Right renal pelvis (tissue), 4 donors: ENCODE measurements around the gene MAP3K1. TPM values are rescaled to one million over a fixed set of nuclear protein-coding genes. Genes with fewer than 3 reads are reported as not detected.

ENCODE experiments used
- DNase-seq, 4 donors: peaks; one replicate each; pipeline ENCODE4 v3.0.0-alpha.2; 2013; ENCODE audit warnings: low read depth in 4 of 4, low spot score in 3 of 4, missing footprints in 1 of 4
- polyA plus RNA-seq, 4 donors: library from polyadenylated mRNA; unstranded; fragments of 120-200 nt; gene quantifications; one replicate each; pipeline ENCODE4 v1.2.1, GENCODE V29; 2013; ENCODE audit not compliant: insufficient read length in 4 of 4

The MAP3K1 gene
- polyA plus RNA-seq, 4 donors, result 79.3 to 94.1 (median 89.2) TPM

DNA sequence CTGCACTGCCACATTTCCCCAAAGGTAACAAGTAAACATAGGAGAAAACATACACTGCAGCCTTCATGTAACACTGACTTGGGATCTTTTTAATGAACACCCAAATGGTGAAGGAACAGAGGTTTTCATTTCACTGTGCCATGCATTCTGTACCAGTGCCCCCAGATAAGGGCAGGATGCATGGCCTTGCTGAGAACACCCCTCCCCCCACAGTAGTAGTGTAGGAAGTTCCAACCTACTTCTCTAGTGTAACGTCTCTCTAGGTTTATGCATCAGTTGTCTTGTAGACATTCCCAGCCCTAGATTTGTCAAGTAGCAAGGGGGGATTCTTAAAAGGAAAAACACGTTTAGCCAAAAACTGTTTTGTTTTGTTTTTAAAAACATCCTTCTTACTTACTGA is 29.9 kb downstream of the MAP3K1 start:
- no peak for DNase-seq

DNA sequence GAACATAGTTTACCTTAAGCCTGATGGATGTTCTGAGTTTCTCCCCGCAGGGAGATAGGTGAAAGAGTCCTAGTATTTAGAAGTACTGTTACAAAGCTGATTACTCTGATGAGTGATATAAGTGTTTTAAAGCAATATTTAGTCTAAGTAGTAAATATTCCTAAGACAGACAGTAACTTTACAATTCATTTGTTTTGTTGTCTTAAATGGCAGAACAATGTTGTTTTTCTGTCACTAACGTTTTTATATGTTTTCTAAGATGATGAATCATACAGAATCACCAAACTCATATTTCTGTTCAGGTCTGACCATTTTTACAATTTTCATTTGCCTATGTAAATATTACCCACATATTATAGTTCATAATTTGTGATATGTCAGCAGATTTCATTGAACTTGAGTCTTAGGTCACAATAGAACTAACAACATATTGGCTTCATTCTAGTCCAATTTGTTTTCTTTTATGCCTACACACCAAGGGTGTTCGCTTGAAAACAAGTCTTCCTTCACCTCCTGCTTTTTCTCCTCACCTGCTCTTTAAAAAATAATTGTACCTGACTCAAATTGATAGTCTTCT is 30.6 kb downstream of the MAP3K1 start:
- no peak for DNase-seq

DNA sequence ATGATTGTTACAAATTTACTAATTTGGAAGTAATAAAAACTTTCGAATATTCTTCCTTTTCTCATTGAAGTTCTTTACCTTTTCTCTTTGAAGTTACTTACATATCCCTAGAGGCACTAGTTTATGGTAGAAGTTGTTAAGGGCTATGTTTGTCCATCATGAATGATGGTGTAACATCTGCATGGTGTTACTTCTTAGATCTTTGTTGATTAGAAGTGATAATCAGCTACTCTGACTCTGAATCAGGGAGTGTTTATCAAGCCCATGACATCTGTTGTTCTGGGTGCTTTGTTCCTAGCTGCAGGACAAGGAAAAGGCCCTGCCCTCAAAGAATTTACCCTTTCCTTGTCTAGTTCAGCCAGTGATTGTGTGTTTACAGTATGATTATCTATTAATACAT is 32.9 kb downstream of the MAP3K1 start:
- no peak for DNase-seq

DNA sequence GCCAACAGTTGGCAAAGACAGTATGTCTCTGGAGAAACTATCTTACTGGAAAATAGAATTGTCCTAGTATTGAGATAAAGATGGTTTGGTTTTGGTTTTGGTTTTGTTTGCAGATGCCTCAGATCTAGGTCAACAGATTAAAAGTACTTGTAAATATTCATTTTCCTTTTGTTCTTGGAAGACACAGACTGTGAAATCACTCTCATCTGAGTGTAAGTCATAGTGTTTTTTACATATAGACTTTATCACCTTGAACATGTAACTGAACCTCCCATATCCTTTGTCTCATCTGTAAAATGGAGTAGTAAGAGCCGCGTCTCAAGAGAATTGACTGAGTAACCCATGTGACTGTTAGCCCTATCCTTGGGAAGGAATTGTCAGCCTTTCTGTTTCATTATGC is 34.3 kb downstream of the MAP3K1 start:
- DNase-seq, result no peak

DNA sequence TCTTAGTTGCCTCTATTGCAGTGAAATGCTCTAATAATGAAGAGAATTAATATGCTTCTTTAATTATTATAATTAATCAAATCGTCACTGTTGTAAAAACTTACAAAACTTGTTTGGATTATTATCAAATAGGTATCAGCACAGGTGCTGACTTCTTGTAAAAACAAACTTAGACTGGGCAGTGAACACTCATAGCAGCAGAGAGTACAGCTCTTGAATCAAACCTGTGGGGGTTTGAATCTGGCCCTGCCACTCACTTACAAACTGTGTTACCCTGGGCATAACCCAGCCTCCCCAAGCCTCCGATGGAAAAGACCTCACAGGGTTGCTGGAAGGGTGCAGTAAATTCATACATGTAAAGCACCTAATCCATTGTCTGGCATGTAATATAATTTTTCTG is 35.1 kb downstream of the MAP3K1 start:
- no peak for DNase-seq

DNA sequence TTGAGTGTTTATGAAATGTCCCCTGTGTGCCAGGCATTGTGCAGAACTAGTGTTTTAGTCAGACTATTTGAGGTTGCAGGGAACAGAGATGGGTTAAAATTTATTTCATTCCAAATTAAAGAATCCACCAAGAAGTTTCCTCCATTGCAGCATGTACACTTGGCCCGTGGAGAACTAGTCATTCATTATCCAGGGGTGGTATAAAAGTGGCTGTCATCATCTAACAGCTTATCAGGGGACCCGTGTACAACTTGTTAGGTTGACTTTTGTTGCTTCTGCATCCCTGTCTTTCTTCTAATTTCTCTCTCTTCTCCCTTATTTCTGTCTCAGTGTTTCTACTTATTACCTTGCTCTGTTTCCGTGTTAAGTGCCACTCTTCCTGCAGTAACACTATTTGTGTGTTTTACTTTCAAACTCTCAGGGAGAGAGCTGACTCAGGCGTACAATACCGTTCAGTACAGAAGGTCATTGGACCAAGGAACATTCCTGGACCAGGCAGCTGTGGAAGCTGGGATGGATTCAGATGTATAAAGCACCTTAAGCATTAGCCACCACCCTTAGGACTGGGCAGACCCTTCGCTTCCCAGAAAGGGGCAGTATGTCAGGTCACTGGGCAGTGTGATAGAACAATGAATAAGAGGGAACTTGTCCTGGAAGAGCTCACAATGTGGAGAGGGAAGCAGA is 36.1 kb downstream of the MAP3K1 start:
- DNase-seq, result no peak

DNA sequence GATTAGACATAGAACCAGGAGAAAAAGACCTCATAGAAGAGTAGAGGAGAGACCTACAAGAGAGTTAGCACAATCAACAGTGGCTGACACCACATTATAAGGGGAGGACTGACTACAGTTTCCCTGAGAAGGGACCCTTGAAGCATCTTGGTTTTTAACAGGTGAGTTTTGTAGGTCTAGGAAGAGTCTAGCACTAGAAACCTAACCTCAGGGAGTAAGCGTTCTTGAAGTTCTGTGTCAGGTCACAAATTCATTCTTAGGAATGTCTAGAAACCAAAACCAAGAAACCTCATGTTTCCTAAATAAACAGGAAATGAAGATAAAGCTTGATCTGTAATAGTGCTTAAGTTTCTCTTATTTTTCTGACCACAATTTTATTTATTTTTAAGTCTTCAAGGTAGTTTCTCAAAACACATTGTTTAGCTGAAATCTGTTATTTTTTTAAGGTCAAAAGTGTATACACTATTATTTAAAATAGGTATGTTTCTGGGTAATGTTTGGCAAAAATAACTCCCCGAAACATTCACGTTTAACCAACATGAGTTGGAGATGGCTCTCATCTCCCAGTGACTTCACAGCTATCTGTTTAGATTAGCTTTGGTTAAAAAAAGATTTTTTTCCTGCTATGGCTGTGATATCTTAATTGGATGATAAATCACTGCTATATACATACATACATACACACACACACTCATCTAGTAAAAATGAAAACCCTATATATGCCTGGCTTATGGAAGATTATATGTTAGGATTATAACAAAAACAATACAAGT is 37.1 kb downstream of the MAP3K1 start:
- no peak for DNase-seq

DNA sequence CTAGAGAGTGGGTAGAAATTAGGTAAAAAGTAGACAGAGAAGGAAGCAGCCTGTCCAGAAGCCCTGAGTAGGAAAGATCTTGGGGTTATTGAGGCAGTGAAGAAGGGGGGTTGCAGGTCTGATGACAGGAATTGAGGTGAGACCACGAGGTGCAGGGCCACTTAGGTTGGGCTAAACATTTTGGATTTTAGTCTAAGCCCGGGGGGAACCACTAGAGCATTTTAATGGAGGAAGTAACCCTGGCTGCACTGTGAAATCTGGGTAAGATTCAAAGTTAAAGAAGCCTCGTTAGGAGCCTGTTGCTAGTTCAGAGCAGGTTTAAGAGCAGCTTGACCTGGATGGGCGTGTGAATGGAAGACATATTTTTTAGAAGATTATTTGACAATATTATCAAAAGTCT is 38.3 kb downstream of the MAP3K1 start:
- no peak for DNase-seq

DNA sequence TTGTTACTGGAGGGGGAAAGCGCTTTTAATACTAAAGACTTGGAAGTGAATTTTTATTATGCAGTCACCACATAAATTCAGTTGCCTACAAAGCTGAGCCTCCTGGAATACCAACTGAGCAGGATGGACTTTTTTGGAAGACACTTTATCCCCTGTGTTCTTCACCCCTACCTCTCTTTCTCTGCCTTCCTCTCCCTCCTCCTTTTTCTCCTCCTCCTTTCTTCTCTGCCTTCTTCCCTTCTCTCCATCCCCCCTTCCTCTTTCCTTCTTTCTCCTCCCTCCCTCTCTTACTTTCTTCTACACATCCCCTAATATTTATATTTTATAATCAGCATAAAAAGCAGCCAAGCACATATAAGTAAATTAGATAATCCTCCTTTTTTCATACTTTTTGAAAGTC is 39.6 kb downstream of the MAP3K1 start:
- DNase-seq, result no peak

DNA sequence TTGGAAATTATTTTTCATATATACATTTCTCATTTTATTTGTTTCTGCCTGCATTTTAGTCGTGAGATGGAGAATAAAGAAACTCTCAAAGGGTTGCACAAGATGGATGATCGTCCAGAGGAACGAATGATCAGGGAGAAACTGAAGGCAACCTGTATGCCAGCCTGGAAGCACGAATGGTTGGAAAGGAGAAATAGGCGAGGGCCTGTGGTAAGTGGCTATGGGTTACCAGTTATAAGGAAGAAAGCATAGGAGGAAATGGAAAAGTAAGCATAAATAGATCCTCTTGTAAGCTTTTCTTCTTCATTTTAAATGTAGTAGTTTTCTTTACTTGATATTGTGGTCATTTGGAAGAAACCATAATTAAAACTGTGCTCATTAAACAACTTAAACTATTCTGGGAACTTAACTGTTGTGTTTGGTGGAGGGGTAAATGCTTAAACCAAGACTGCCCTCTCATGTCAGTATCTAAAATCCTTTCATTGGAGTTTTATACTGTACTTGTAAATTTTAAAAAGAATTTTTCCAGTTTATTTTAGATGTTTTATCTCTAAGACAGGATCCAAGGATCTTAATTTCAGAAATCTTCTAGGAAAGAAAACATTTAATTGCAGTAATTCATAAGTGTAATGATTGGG is 41.3 kb downstream of the MAP3K1 start:
- no peak for DNase-seq

DNA sequence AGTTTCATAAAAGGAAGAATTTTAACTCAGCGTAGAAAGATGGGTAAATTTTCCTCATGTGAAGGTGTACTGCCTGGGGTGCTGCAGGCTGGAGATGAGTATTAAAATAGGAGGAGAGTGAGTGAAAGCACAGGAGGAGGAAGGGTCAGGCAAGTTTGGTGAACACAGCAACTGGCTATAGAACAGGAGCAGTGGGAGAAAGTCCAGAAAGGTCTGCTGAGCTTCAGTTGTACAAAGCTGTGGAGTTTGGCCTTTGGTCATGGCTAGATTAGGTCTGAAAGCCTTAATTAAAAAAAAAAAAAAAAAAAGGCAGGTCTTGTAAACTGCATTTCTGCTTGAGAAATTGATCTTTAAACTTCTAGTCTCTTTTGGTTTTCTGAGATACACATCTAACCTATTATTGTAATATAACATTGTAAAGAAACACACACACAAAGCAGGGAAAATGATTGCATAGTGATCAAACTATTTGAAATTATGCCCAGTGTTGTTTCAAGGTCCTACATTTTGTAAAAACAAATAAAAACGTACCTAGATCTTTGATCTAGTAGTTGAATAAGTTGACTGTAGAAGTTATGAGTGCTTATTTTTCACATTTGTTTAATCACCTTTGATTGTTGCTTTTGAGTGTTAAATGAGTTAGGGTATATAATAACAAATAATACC is 43.6 kb downstream of the MAP3K1 start:
- DNase-seq, result no peak

DNA sequence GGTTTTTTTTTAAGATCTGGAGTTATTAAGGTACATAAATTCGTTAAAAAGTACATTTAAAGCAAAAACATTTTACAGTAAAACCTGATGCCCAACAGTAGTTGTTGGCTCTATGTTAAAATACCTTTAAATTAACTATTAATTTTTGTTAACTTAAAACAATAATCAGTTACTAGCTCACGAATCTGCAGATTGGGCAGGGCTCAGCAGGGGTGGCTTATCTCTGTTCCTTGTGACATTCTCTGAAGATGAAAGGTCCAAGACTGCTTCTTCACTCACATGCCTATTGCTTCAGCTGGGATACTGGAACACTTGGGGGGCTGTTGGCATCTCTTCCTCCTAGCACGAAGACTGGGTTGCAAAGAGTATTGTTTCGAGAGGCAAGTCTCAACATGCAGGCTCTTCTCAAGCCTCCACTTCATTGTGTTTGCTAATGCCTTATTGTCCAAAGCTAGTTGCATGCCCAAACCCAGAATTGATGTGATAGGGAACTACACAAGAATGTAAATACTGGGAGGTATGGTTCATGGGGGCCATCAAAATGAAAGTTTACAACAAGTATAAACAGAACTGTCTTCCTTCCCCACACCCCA is 46.6 kb downstream of the MAP3K1 start:
- no peak for DNase-seq

DNA sequence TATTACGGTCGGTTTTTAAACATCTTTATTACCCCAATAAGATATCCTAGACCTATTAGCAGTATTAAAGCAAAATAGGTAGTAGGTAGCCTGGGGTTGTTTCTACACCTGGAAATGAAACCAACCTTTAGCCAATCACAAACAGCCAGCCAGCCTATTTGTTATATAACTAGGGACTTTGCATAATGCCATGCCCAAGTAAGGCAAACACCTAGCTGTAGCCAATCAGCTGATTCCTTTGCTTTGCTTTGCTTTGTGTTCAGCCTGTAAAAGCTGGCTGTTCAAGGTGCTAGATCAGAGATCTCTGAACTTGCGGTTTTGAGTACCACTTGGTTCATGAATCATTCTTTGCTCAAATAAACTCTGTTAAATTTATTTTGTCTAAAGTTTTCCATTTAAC is 47.6 kb downstream of the MAP3K1 start:
- DNase-seq, result no peak

DNA sequence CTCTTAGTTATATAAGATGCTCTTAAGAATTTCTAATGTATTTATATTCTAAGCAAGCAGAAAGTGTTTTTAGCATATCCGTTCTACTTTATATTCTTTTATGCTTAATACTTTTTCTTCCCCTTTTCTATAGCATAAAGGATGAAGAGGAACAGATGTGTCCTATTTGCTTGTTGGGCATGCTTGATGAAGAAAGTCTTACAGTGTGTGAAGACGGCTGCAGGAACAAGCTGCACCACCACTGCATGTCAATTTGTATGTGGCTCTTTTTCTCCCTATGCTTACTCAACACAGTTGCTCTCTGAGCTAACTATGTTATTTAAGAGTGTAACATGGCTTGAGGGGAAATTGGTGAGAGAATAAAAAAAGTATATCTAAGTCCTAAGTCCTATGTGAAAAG is 56.4 kb downstream of the MAP3K1 start:
- no peak for DNase-seq

DNA sequence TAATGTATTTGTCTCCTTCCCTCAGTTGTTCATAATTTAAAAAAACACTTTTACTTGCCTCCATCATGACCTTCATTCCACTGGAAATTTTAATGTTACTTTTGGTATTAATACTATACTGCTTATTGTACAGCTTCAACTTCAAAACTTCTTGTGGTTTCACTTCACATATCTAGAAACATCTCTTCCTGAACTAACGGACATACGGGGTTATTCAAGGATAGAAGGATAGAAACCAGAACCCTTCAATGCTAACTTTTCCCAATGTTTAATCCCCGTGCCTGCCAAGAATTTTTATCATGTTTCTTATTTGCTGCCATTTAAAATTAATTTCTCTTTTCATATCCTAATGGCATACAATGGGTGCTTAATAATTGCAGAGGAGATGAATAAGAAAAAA is 57.7 kb downstream of the MAP3K1 start:
- no peak for DNase-seq

DNA sequence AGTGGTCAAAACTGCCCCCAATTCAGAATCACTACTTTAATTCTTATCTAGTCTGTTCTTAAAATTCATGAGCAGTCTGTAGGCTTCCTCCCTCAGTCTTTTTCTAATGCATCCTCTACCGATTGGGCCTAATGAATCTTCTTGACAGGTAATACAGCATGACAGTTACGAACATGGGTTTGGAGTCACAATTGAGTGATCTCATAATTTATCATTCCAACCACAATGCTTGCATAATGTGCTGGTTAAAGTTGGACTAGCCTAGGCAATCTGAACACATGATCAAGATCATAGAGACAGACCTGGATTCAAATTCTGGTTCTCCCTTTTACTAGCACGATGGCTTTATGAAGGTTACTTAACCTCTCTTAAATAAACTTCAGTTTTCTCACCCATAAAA is 61.0 kb downstream of the MAP3K1 start:
- DNase-seq, result no peak

DNA sequence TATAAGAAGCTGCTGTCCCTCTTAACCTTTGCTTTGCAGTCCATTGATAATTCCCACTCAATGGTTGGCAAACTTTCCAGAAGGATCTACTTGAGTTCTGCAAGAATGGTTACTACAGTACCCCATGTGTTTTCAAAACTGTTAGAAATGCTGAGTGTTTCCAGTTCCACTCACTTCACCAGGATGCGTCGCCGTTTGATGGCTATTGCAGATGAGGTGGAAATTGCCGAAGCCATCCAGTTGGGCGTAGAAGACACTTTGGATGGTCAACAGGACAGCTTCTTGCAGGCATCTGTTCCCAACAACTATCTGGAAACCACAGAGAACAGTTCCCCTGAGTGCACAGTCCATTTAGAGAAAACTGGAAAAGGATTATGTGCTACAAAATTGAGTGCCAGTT is 66.2 kb downstream of the MAP3K1 start:
- no peak for DNase-seq

DNA sequence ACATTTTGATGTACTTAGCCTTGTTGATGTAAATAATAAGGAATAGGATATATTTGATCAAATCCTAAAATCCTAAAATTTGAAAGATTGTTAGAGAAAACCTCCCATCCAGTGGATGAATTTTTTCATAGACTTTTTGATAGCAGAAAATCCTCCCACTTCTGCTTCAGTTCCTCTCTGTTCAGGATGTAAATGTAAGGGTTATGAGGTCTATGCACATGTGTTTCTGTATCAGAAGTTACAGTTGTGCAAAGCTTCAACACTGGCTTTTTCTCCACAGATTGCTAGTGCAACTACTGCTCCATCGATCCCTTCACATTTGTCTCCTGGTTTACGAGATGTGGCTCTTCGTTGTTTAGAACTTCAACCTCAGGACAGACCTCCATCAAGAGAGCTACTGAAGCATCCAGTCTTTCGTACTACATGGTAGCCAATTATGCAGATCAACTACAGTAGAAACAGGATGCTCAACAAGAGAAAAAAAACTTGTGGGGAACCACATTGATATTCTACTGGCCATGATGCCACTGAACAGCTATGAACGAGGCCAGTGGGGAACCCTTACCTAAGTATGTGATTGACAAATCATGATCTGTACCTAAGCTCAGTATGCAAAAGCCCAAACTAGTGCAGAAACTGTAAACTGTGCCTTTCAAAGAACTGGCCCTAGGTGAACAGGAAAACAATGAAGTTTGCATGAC is 78.1 kb downstream of the MAP3K1 start:
- no peak for DNase-seq

DNA sequence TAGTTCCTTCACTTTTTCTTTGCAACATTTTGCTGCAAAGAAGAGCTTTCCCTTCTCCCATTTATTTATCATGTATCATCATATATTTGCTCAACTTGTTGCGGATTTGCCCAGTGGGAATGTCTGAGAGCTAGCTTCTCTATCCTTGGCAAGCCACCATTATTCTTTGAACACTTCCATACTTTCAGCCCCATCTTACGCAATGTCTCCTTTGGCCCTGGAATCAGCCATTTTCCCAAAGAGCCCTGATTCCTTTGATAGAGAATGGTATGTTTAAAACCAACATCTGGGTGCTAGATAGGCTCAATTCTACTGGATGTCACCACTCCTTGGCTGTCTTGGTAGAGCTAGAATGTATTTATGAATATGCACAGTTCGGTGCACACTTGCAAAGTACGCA is 81.4 kb downstream of the MAP3K1 start:
- DNase-seq, result no peak

DNA sequence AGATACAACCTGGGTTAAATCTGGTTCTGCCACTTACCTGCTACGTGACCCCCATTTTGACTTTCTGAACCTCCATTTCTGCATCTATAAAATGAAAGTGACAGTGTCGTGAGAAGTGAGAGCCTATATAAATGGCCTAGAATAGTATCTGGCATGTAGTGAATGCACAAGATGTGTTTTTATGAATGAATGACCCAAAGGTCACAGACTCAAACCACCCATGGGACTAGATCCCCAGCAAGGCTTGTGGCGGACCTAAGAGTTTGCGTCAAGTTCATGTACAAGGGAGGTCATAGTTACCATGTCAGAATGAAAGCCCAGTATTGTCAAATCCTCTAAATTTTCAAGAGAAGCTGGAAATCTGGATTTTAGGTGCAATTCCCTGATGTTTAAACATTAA is 82.9 kb downstream of the MAP3K1 start:
- no peak for DNase-seq
